Ishikawa (cell line): ENCODE measurements around the gene LRBA.

Experiments used
- CEBPB ChIP-seq: IDR thresholded peaks from 2 replicates; pipeline ENCODE4 v1.6.1; 2012
- CREB1 ChIP-seq: IDR thresholded peaks from 2 replicates; pipeline ENCODE4 v1.6.1; 2012; ENCODE audit warnings: low read depth
- EGR1 ChIP-seq: IDR thresholded peaks from 2 replicates; pipeline ENCODE4 v1.6.1; 2012
- EP300 ChIP-seq: IDR thresholded peaks from 2 replicates; pipeline ENCODE4 v1.6.1; 2012; ENCODE audit warnings: borderline replicate concordance
- FOXM1 ChIP-seq: IDR thresholded peaks from 2 replicates; pipeline ENCODE4 v1.6.1; 2012; ENCODE audit warnings: low read depth, borderline replicate concordance
- MAX ChIP-seq: IDR thresholded peaks from 2 replicates; pipeline ENCODE4 v1.6.1; 2012
- NFIC ChIP-seq: IDR thresholded peaks from 2 replicates; pipeline ENCODE4 v1.6.1; 2012
- RAD21 ChIP-seq: IDR thresholded peaks from 2 replicates; pipeline ENCODE4 v1.6.1; 2012; ENCODE audit warnings: low read depth
- TAF1 ChIP-seq: IDR thresholded peaks from 2 replicates; pipeline ENCODE4 v1.6.1; 2012; ENCODE audit warnings: low read depth, mild to moderate bottlenecking
- TCF12 ChIP-seq: IDR thresholded peaks from 2 replicates; pipeline ENCODE4 v1.6.1; 2012; ENCODE audit warnings: low read depth
- TEAD4 ChIP-seq: IDR thresholded peaks from 2 replicates; pipeline ENCODE4 v1.6.1; 2012
- USF1 ChIP-seq: IDR thresholded peaks from 2 replicates; pipeline ENCODE4 v1.6.1; 2012
- YY1 ChIP-seq: IDR thresholded peaks from 2 replicates; pipeline ENCODE4 v1.6.1; 2012; ENCODE audit warnings: low read depth
- ZBTB7A ChIP-seq: IDR thresholded peaks from 2 replicates; pipeline ENCODE4 v1.6.1; 2012; ENCODE audit warnings: low read depth
- TF ChIP-seq, protein P1 (sequence below): IDR thresholded peaks from 2 replicates; pipeline ENCODE4 v1.6.1; 2012; ENCODE audit warnings: low read depth, mild to moderate bottlenecking

LRBA gene

DNA sequence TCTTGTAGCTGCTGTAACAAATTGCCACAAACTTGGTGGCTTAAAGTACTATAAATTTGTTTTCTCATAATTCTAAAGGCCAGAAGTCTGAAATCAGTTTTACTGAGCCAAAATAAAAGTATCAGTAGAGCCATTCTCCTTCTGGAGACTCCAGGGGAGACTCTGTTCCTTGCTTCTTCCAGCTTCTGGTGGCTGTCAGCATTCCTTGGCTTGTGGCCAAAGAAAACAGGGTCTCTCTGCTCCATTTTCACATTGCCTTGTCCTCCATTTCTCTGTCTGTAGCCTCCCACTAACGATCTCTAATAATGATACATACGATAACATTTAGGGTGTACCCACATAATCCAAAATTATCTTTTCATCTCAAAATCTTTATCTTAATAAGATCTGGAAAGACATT, 232.8 kb downstream of the LRBA start:
- TF ChIP-seq TEAD4, result peak; percentile 59
- no peak for TF ChIP-seq TCF12
- TF ChIP-seq CREB1, result no peak
- TF ChIP-seq EGR1, result no peak
- TF ChIP-seq NFIC, result peak; percentile 90
- no peak for TF ChIP-seq TAF1
- TF ChIP-seq, protein P1, sequence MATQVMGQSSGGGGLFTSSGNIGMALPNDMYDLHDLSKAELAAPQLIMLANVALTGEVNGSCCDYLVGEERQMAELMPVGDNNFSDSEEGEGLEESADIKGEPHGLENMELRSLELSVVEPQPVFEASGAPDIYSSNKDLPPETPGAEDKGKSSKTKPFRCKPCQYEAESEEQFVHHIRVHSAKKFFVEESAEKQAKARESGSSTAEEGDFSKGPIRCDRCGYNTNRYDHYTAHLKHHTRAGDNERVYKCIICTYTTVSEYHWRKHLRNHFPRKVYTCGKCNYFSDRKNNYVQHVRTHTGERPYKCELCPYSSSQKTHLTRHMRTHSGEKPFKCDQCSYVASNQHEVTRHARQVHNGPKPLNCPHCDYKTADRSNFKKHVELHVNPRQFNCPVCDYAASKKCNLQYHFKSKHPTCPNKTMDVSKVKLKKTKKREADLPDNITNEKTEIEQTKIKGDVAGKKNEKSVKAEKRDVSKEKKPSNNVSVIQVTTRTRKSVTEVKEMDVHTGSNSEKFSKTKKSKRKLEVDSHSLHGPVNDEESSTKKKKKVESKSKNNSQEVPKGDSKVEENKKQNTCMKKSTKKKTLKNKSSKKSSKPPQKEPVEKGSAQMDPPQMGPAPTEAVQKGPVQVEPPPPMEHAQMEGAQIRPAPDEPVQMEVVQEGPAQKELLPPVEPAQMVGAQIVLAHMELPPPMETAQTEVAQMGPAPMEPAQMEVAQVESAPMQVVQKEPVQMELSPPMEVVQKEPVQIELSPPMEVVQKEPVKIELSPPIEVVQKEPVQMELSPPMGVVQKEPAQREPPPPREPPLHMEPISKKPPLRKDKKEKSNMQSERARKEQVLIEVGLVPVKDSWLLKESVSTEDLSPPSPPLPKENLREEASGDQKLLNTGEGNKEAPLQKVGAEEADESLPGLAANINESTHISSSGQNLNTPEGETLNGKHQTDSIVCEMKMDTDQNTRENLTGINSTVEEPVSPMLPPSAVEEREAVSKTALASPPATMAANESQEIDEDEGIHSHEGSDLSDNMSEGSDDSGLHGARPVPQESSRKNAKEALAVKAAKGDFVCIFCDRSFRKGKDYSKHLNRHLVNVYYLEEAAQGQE, result no peak
- no peak for TF ChIP-seq CEBPB
- no peak for TF ChIP-seq YY1
- TF ChIP-seq USF1, result no peak
- no peak for TF ChIP-seq FOXM1

- no peak for TF ChIP-seq CEBPB
- no peak for TF ChIP-seq YY1
- TF ChIP-seq TEAD4, result no peak
- TF ChIP-seq RAD21, result no peak
- TF ChIP-seq, protein P1, result no peak
- TF ChIP-seq EGR1, result no peak
- no peak for TF ChIP-seq CREB1
- no peak for TF ChIP-seq MAX
- no peak for TF ChIP-seq TAF1
- no peak for TF ChIP-seq USF1
- TF ChIP-seq FOXM1, result no peak
- TF ChIP-seq TCF12, result no peak
- TF ChIP-seq NFIC, result no peak
- no peak for TF ChIP-seq EP300
- no peak for TF ChIP-seq ZBTB7A
These were observed 233.9 kb downstream of the LRBA start for GRCh38 chr4:150781191-150781590.

DNA sequence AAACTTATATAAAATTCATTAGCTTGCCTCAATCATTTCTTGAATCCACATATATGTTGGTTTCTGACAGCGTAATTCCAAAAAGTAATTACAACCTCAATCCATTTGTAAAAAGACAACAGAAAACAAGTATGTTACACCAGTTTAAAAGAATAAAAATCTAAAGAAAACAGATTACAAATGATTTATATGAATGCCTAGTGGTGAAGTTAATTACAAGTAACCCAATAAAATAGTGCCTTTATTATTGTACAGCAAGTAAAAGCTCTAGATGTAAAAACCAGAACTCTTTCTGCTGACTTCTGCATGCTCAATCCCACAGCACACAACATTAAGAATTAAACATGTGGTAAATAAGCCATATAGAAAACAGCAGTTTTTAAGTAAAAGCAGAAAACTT, 235.4 kb downstream of the LRBA start:
- TF ChIP-seq ZBTB7A (no peak), TCF12 (no peak), RAD21 (no peak), FOXM1 (no peak), EP300 (no peak), YY1 (no peak), EGR1 (no peak), USF1 (no peak), TEAD4 (no peak), MAX (no peak), NFIC (no peak), TAF1 (no peak), CEBPB (no peak), CREB1 (no peak)
- TF ChIP-seq, protein P1, result no peak

DNA sequence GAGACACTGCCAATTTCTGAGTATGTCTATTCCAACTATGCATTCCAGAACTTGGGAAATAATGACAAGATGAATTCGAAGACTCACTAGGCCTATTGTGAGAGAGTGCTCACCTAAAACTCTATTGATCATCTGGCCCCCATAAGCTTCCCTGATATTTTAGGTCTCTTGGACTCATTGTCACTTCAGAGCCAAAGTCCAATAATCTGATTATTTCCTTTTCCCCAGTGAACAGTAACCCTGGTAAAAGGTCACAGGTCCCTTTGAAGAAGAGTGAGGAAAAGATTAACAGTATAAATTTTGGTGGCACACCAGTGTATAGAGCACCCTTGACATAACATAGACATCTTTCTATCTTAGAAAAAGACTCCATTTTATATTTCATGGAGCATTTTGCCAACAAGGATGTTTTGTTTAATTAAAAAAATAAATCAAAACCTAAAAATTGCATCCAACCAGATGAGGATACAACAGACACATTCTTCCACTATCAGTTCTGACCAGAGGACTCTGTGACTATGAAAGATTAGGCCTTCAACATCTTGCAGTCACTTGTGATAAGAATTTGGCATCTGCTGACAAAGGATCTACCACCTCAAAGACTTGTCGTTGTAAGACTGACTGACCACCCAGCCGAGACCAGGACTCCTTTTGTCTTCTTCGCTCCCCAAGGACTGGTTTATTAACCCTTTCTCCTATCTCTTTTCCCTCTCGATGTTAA, 241.2 kb downstream of the LRBA start:
- no peak for TF ChIP-seq RAD21
